Measurements from ENCODE around the gene POFUT1. TPM values are rescaled to one million over a fixed set of nuclear protein-coding genes. Genes with fewer than 3 reads are reported as not detected.

The POFUT1 gene
- total RNA-seq, 4 donors from 2014 or later = 26.0 to 49.4 (median 32.4) TPM

DNA sequence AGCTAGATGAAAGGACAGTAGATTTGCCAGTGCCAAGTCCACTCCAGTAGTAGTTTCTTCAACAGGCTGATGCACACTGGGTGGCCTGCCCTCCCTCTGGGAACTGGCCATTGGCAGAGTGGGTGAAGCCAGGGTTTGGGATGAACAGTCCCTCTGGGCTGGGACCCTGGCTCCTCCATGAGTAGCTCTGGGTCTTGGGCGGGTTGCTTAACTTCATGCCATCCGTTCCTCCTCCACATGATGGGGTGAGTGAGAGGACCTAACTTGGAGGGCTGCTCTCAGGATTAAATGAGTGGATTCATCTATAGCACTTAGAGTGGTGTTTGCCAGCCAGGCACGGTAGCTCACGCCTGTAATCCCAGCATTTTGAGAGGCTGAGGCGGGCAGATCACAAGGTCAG lies 47.3 kb upstream of the POFUT1 start:
- WGBS, 2 donors = 94 to 97% methylated on average over 5 of the region's 5 CpGs
- TF ChIP-seq POLR2A (IDR thresholded peaks at IDR 0.05) = no peak
- no peak for TF ChIP-seq EP300 (IDR thresholded peaks at IDR 0.05)
- TF ChIP-seq, protein P1, sequence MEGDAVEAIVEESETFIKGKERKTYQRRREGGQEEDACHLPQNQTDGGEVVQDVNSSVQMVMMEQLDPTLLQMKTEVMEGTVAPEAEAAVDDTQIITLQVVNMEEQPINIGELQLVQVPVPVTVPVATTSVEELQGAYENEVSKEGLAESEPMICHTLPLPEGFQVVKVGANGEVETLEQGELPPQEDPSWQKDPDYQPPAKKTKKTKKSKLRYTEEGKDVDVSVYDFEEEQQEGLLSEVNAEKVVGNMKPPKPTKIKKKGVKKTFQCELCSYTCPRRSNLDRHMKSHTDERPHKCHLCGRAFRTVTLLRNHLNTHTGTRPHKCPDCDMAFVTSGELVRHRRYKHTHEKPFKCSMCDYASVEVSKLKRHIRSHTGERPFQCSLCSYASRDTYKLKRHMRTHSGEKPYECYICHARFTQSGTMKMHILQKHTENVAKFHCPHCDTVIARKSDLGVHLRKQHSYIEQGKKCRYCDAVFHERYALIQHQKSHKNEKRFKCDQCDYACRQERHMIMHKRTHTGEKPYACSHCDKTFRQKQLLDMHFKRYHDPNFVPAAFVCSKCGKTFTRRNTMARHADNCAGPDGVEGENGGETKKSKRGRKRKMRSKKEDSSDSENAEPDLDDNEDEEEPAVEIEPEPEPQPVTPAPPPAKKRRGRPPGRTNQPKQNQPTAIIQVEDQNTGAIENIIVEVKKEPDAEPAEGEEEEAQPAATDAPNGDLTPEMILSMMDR (IDR thresholded peaks at IDR 0.05) = no peak
- Histone ChIP-seq H3K4me1 (peaks cover 0 to 6% (median 4%) of the 10 kb centered on the region in 4 donors), H3K36me3 (peaks cover 4 to 87% (median 5%) of the 10 kb centered on the region in 3 donors), H3K27me3 (no peaks in the 10 kb centered on the region), H3K9me3 (no peaks in the 10 kb centered on the region), H3K27ac (no peak overlapping the region), H3K4me3 (no peak overlapping the region)
- DNase-seq (ENCODE audit: low spot score in 2 of 2) = no peak

DNA sequence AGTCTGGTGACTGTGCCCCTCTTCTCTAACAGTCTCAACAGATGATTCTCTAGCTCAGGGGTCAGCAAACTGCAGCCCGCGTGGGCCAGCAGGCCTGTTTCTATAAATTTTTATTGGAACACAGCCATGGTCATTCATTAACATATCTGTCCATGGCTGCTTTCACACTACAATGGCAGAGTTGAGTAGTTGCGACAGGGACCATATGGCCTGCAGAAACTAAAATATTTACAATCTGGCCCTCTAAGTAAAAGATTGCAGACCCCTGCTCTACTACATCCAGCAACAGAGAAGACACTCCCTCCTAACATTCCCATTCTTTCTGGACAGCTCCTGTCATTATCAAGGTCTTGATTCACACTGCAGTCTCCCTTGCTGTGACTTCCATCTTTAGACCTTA lies 45.3 kb upstream of the POFUT1 start:
- Histone ChIP-seq H3K4me1 (no peaks in the 10 kb centered on the region), H3K36me3 (peaks cover 4 to 98% (median 7%) of the 10 kb centered on the region in 3 donors), H3K27ac (no peak overlapping the region), H3K9me3 (no peaks in the 10 kb centered on the region), H3K4me3 (no peak overlapping the region), H3K27me3 (no peaks in the 10 kb centered on the region)
- whole genome bisulfite sequencing, 2 donors = 34 to 67% methylated on average over 3 of the region's 3 CpGs
- TF ChIP-seq, protein P1 (IDR thresholded peaks at IDR 0.05) = no peak
- TF ChIP-seq EP300 (IDR thresholded peaks at IDR 0.05) (no peak), POLR2A (IDR thresholded peaks at IDR 0.05) (no peak)
- no peak for DNase-seq (ENCODE audit: low spot score in 2 of 2)

DNA sequence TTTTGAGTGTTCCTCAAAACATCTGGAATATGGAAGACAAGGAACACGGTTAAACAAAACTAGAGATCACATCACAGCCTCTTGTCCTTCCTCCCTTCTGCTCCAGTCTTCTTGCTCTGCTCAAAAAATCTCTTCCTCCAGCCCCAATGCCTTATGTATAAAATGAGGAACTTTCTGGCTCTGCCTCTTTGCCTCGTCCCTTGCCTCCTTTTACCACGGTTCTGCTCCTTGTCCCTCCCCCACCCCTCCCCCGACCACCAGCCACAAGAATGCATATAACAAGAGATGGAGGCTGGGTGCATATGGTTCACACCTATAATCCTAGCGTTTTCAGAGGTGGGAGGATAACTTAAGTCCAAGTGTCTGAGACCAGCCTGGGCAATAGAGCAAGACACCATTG lies 43.7 kb upstream of the POFUT1 start:
- Histone ChIP-seq H3K36me3 (peaks cover 2 to 90% (median 4%) of the 10 kb centered on the region in 3 donors), H3K4me3 (no peak overlapping the region), H3K27ac (no peak overlapping the region), H3K27me3 (no peaks in the 10 kb centered on the region), H3K9me3 (no peaks in the 10 kb centered on the region), H3K4me1 (no peaks in the 10 kb centered on the region)
- no peak for TF ChIP-seq POLR2A (IDR thresholded peaks at IDR 0.05)
- TF ChIP-seq, protein P1 (IDR thresholded peaks at IDR 0.05) = no peak
- no peak for TF ChIP-seq EP300 (IDR thresholded peaks at IDR 0.05)
- no peak for DNase-seq (ENCODE audit: low spot score in 2 of 2)
- 80 to 88% methylated on average over 5 of the region's 5 CpGs for WGBS, 2 donors

- peaks cover 2 to 78% (median 4%) of the 10 kb centered on the region in 3 donors for H3K36me3 ChIP-seq
- no peak for TF ChIP-seq EP300 (IDR thresholded peaks at IDR 0.05)
- TF ChIP-seq, protein P1 (IDR thresholded peaks at IDR 0.05) = no peak
- TF ChIP-seq POLR2A (IDR thresholded peaks at IDR 0.05) = no peak
- DNase-seq (ENCODE audit: low spot score in 2 of 2) = no peak
- 88% methylated on average over 21 of the region's 21 CpGs for WGBS, 2 donors
- H3K4me1 ChIP-seq = no peaks in the 10 kb centered on the region
- no peak overlapping the region for H3K4me3 ChIP-seq
- H3K27ac ChIP-seq = no peak overlapping the region
- H3K9me3 ChIP-seq = no peaks in the 10 kb centered on the region
- no peaks in the 10 kb centered on the region for H3K27me3 ChIP-seq
Observed at GRCh38 chr20:32164984-32165735, 42.5 kb upstream of the POFUT1 start.

DNA sequence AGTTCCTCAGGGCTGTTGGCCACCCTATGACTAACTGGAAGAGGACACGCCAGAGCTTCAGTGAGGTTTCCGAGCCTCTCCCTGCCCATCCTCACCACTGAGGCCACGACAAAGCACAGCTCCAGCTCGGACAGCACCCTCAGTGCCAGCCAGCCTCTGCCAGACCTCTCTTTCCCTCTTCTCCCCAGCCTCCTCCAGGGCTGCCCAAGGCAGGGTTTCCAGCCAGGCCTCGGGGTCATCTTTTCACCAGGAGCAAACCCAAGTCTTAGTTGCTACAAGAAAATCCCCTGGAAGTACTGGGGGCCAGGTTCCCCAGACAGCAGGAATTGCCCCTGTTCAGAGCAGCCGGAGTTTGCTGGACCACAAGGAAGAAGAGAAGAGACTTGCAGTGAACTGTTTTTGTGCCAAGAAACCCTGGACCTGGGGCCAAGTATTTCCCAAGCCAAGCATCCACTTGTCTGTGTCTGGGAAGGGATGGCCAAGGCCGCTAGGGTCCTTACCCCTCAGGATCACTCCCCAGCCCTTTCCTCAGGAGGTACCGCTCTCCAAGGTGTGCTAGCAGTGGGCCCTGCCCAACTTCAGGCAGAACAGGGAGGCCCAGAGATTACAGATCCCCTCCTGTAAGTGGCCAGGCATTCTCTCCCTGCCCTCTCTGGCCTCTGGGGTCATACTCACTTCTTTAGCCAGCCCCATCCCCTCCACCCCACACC lies 41.7 kb upstream of the POFUT1 start:
- Histone ChIP-seq H3K27ac (no peak overlapping the region), H3K27me3 (no peaks in the 10 kb centered on the region), H3K36me3 (peaks cover 2 to 70% (median 4%) of the 10 kb centered on the region in 3 donors), H3K4me1 (no peaks in the 10 kb centered on the region), H3K9me3 (no peaks in the 10 kb centered on the region), H3K4me3 (no peak overlapping the region)
- TF ChIP-seq EP300 (IDR thresholded peaks at IDR 0.05) (no peak), POLR2A (IDR thresholded peaks at IDR 0.05) (no peak)
- TF ChIP-seq, protein P1 (IDR thresholded peaks at IDR 0.05) = no peak
- 83 to 92% methylated on average over 7 to 8 of the region's 8 CpGs for WGBS, 2 donors
- DNase-seq (ENCODE audit: low spot score in 2 of 2) = no peak
